Measurements from ENCODE around the gene ZDHHC16. TPM values are rescaled to one million over a fixed set of nuclear protein-coding genes. Genes with fewer than 3 reads are reported as not detected.
A peak's percentile ranks its signal among the peaks of the same experiment; 100 is the strongest.

The ZDHHC16 gene
- total RNA-seq, 1 donor from 2014 or later, result 53.7 TPM

- peaks cover 13% of the 10 kb centered on the region for H3K4me1 Mint-ChIP-seq (ENCODE audit: unreplicated experiment)
- no peak for DNase-seq (ENCODE audit: extremely low spot score, unreplicated experiment)
- H3K27ac Mint-ChIP-seq, result peak overlapping the region; percentile 16
- H3K27me3 Mint-ChIP-seq, result no peaks in the 10 kb centered on the region
- H3K36me3 Mint-ChIP-seq, result peaks cover 35% of the 10 kb centered on the region
- H3K9me3 Mint-ChIP-seq, result no peaks in the 10 kb centered on the region
- no peak overlapping the region for H3K4me3 Mint-ChIP-seq
- no peak for TF ChIP-seq CTCF (conservative IDR thresholded peaks at IDR 0.05)
Measured at GRCh38 chr10:97454330-97455036, 8.5 kb downstream of the ZDHHC16 start.

GRCh38 chr10:97456034-97456685 lies 10.2 kb downstream of the ZDHHC16 start:
- no peak for DNase-seq (ENCODE audit: extremely low spot score, unreplicated experiment)
- no peaks in the 10 kb centered on the region for H3K27me3 Mint-ChIP-seq
- no peak overlapping the region for H3K27ac Mint-ChIP-seq
- peaks cover 5% of the 10 kb centered on the region for H3K4me1 Mint-ChIP-seq (ENCODE audit: unreplicated experiment)
- no peaks in the 10 kb centered on the region for H3K9me3 Mint-ChIP-seq
- no peak overlapping the region for H3K4me3 Mint-ChIP-seq
- no peak for TF ChIP-seq CTCF (conservative IDR thresholded peaks at IDR 0.05)
- H3K36me3 Mint-ChIP-seq, result peaks cover 32% of the 10 kb centered on the region

GRCh38 chr10:97456686-97457065 lies 10.7 kb downstream of the ZDHHC16 start:
- Mint-ChIP-seq H3K27ac (no peak overlapping the region), H3K27me3 (no peaks in the 10 kb centered on the region), H3K9me3 (no peaks in the 10 kb centered on the region), H3K4me1 (ENCODE audit: unreplicated experiment) (peaks cover 5% of the 10 kb centered on the region), H3K36me3 (peaks cover 32% of the 10 kb centered on the region), H3K4me3 (no peak overlapping the region)
- no peak for DNase-seq (ENCODE audit: extremely low spot score, unreplicated experiment)
- no peak for TF ChIP-seq CTCF (conservative IDR thresholded peaks at IDR 0.05)

- H3K9me3 Mint-ChIP-seq, result no peaks in the 10 kb centered on the region
- no peaks in the 10 kb centered on the region for H3K27me3 Mint-ChIP-seq
- DNase-seq (ENCODE audit: extremely low spot score, unreplicated experiment), result no peak
- no peak for TF ChIP-seq CTCF (conservative IDR thresholded peaks at IDR 0.05)
- peaks cover 14% of the 10 kb centered on the region for H3K4me1 Mint-ChIP-seq (ENCODE audit: unreplicated experiment)
- no peak overlapping the region for H3K4me3 Mint-ChIP-seq
- no peak overlapping the region for H3K27ac Mint-ChIP-seq
- peaks cover 37% of the 10 kb centered on the region for H3K36me3 Mint-ChIP-seq
Measured at GRCh38 chr10:97459111-97459510, 13.1 kb downstream of the ZDHHC16 start.

- no peak for TF ChIP-seq CTCF (conservative IDR thresholded peaks at IDR 0.05)
- H3K9me3 Mint-ChIP-seq, result no peaks in the 10 kb centered on the region
Measured at GRCh38 chr10:97459933-97460332, 14.0 kb downstream of the ZDHHC16 start.

More at GRCh38 chr10:97459933-97460332, 14.0 kb downstream of the ZDHHC16 start:
- no peak for DNase-seq (ENCODE audit: extremely low spot score, unreplicated experiment)
- Mint-ChIP-seq H3K4me3 (no peak overlapping the region), H3K4me1 (ENCODE audit: unreplicated experiment) (peaks cover 11% of the 10 kb centered on the region), H3K27ac (no peak overlapping the region), H3K36me3 (peaks cover 39% of the 10 kb centered on the region), H3K27me3 (no peaks in the 10 kb centered on the region)
